Large intestine (tissue), 3 donors: ENCODE measurements around the gene WDR90. TPM values are rescaled to one million over a fixed set of nuclear protein-coding genes. Genes with fewer than 3 reads are reported as not detected.

Experiments
- DNase-seq, 2 donors: peaks; one replicate each; pipeline versions ENCODE4 v3.0.0 to v3.0.0-alpha.2; 2013
- H3K27ac ChIP-seq: one replicate; pipeline ENCODE4 v1.5.1; 2013; ENCODE audit warnings: low read length
- H3K27me3 ChIP-seq: 2 replicates; pipeline ENCODE4 v1.6.1; 2013; ENCODE audit warnings: low read length; ENCODE audit not compliant: control insufficient read depth, insufficient read depth
- H3K36me3 ChIP-seq: 2 replicates; pipeline ENCODE4 v1.6.1; 2013; ENCODE audit warnings: low read length; ENCODE audit not compliant: control insufficient read depth, insufficient read depth
- H3K4me1 ChIP-seq: one replicate; pipeline ENCODE4 v1.6.1; 2013; ENCODE audit warnings: low read length; ENCODE audit not compliant: control insufficient read depth, insufficient read depth
- H3K4me3 ChIP-seq: one replicate; pipeline ENCODE4 v1.5.1; 2013; ENCODE audit warnings: low read length
- H3K9me3 ChIP-seq: one replicate; pipeline ENCODE4 v1.6.1; 2013; ENCODE audit warnings: mild to moderate bottlenecking, low read depth, low read length, moderate library complexity; ENCODE audit not compliant: control insufficient read depth
- WGBS: methylation state at CpG from one replicate; pipeline ENCODE4 v1.1.5; 2013; ENCODE audit warnings: low lambda C conversion rate; ENCODE audit not compliant: insufficient coverage; 5-methylcytosine and 5-hydroxymethylcytosine counted together
- polyA plus RNA-seq: library from polyadenylated mRNA; unstranded; fragments of 120-200 nt; gene quantifications from one replicate; pipeline ENCODE4 v1.2.1, GENCODE V29; 2013

WDR90 gene
- polyA plus RNA-seq, 1 donor = 43.9 TPM

DNA sequence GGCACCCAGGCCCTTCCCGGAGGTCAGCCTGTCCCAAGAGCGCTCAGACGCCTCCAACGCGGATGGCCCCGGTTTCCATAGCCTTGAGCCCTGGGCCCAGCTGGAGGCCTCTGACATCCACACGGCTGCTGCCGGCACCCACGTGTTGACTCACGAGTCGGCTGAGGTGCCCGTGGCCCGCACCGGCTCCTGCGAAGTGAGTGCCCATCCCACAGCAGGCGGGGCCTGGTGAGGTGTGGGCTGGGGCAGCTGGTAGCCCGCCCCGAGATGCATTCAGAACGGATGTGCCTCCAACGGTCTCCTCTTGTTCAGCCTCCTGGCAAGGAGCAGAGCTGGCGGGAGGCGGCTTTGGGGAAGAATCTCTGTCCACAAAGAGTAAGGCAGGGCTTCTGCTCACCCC is 2.7 kb downstream of the WDR90 start:
- Histone ChIP-seq H3K36me3 (peaks cover 31% of the 10 kb centered on the region), H3K27ac (no peak overlapping the region), H3K4me1 (peaks cover 26% of the 10 kb centered on the region), H3K9me3 (peaks cover 5% of the 10 kb centered on the region), H3K4me3 (no peak overlapping the region), H3K27me3 (no peaks in the 10 kb centered on the region)
- WGBS = no CpG with 5 or more reads among the region's 22 CpGs
- DNase-seq = no peak

DNA sequence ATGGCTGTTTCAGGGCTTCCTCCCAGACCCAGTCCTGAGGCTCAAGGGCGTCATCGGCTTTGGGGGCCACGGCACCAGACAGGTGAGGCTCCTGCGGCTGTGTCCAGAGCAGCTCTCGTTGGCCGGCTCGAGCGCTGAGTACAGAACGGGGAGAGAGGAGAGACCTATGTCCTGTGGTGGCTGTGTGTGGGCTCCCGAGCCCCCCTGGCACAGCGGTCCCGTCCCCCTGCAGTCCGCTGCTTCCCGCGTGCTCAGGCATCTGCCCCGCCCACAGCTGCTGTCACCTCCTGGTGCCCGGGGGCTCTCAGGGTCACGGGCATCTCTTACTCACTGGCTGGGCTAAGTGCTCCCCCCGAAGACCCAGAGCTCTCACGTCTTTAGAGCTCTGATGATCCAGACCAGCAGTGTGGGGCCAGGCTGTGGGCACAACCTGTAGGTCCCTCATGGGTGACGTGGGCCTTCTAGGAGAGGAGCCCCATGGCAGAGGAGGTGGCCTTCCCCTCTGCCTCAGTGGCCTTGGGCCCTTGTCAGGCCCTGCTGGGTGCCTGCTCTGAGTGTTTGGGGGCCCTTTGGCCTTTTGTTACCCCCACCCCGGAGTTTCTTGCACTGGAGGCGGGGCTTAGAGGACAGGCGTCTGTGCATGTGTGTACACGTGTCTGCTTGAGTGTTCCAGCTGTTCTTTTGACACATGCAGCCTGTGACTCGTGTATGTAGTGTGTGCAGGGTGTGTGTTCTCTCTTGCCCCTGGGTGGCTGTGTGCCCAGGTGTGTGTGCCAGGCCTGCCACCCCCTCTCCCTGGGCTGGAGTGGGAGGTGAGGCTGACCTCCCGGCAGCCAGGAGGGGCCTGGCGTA is 3.5 kb downstream of the WDR90 start:
- H3K36me3 ChIP-seq = peaks cover 29% of the 10 kb centered on the region
- H3K4me1 ChIP-seq = peaks cover 18% of the 10 kb centered on the region
- DNase-seq = no peak
- H3K27me3 ChIP-seq = no peaks in the 10 kb centered on the region
- no peak overlapping the region for H3K4me3 ChIP-seq
- peaks cover 5% of the 10 kb centered on the region for H3K9me3 ChIP-seq
- no CpG with 5 or more reads among the region's 28 CpGs for WGBS
- no peak overlapping the region for H3K27ac ChIP-seq

DNA sequence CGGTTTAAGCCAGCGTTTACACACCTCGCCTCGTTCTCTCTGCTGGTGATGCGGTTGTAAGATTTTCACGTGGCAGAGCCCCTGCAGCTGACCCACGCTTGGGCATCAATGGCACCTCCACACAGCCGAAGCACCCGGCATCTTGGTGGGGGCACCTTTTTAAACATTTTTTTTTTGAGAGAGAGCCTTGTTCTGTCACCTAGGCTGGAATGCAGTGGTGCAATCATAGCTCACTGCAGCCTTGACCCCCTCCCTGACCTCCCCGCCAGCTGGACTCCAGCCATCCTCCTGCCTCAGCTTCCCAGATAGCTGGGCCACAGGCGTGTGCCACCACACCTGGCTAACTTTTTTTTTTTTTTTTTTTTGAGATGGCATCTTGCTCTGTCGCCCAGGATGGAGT is 4.9 kb downstream of the WDR90 start:
- WGBS = no CpG with 5 or more reads among the region's 12 CpGs
- H3K9me3 ChIP-seq = no peaks in the 10 kb centered on the region

DNA sequence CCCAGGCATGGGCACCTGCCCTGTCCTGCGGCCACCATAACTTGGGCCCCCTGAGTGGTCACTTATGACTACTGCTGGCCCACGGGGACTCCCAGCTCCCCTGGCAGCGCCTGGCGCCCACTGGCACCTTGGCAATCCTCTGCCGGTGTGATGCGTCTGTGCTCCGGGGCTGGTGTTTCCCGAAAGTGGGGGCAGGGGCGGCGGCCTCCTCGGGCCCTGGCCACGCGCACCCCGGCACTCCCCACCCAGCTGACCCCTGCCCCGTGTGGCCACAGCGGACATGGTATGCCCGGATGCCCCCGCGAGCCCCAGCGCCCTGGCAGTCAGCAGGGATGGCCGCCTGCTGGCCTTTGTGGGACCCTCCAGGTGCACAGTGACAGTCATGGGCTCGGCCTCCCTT is 8.3 kb downstream of the WDR90 start:
- H3K27ac ChIP-seq = no peak overlapping the region
- peaks cover under 1% of the 10 kb centered on the region for H3K9me3 ChIP-seq
- WGBS = no CpG with 5 or more reads among the region's 22 CpGs
- peaks cover 8% of the 10 kb centered on the region for H3K4me1 ChIP-seq
- H3K27me3 ChIP-seq = no peaks in the 10 kb centered on the region
- H3K4me3 ChIP-seq = no peak overlapping the region
- no peak for DNase-seq
- peaks cover 34% of the 10 kb centered on the region for H3K36me3 ChIP-seq

More for the DNA sequence above, 4.9 kb downstream of the WDR90 start:
- DNase-seq = no peak
- Histone ChIP-seq H3K4me3 (no peak overlapping the region), H3K27ac (no peak overlapping the region), H3K27me3 (no peaks in the 10 kb centered on the region), H3K36me3 (peaks cover 33% of the 10 kb centered on the region), H3K4me1 (peaks cover 6% of the 10 kb centered on the region)

DNA sequence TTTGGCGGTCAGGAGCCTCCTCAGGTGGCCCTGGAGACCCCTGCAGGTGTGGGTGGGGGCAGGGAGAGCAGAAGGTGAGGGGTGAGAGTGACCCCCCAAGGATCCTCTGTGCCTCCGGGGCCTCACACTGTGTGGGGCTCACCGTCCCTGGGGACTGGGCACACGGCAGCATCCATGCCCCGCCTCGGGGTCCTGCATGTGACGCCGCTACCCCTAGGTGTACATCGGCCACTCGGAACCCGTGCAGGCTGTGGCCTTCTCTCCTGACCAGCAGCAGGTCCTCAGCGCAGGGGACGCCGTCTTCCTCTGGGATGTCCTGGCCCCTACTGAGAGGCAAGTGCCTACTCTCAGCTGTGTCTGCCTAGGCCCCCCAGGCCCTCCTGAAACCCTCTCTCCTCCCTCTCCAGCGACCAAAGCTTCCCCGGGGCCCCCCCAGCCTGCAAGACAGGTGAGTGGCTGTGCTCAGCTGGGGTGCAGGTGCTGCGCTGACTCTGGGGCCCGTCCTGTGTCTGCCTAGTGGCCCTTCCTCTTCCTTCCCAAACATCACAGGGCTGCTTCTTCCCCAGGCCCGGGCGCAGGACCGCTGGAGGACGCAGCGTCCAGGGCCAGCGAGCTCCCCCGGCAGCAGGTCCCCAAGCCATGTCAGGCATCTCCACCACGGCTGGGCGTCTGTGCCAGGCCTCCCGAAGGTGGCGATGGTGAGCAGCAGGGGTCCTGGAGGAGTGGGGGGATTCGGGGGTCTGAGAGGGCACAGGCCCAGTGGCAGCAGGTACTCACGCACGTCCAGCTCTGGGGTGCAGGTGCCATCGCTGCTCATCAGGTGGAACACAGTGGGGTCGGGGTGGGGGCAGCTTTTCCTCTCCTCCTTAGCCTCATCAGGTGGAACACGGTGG is 9.8 kb downstream of the WDR90 start:
- H3K36me3 ChIP-seq = peaks cover 31% of the 10 kb centered on the region
- H3K4me3 ChIP-seq = no peak overlapping the region
- no peak overlapping the region for H3K27ac ChIP-seq
- H3K27me3 ChIP-seq = no peaks in the 10 kb centered on the region
- no peak for DNase-seq
- peaks cover 4% of the 10 kb centered on the region for H3K9me3 ChIP-seq
- no CpG with 5 or more reads among the region's 35 CpGs for WGBS
- H3K4me1 ChIP-seq = peaks cover 8% of the 10 kb centered on the region

DNA sequence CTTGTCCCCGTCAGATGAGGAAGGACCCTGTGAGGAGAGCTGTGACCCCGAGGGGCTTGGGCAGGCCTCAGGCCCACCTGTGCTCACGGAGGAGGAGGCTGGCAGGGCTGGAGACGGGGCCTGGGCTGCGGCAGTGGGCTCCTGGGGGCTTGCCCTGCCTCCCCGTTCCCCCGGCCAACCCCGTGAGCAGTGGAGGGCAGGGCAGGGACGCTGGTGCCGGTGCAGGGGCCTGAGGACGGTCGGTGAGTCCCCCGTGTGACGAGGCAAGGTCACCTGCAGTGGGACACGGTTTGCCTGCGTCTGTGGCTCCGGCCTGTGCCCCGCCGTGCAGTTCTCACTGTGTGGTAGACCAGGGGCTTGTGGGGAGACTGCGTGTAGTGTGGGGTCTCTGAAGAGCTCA is 10.5 kb downstream of the WDR90 start:
- Histone ChIP-seq H3K4me3 (no peak overlapping the region), H3K36me3 (peaks cover 30% of the 10 kb centered on the region), H3K9me3 (peaks cover 4% of the 10 kb centered on the region), H3K27me3 (no peaks in the 10 kb centered on the region), H3K27ac (no peak overlapping the region), H3K4me1 (peaks cover 8% of the 10 kb centered on the region)
- no peak for DNase-seq
- no CpG with 5 or more reads among the region's 20 CpGs for WGBS

DNA sequence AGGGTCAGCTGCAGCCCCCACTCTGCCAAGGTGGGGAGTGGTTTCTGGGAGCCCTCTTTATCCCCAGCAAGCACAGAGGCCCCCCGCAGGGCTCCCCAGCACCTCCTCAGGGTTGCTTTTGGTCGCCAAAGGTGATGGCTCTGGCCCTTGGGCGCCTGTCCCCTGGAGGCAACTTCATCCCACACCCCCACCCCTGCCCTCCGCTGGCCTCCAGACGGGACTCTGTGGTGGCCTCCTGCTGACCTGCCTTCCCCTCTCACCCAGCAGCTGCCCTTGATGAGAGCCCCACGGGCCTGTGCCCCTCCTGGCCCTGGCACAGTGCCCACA is 10.9 kb downstream of the WDR90 start:
- Histone ChIP-seq H3K9me3 (peaks cover 4% of the 10 kb centered on the region), H3K36me3 (peaks cover 27% of the 10 kb centered on the region), H3K4me3 (no peak overlapping the region), H3K27me3 (no peaks in the 10 kb centered on the region), H3K27ac (no peak overlapping the region), H3K4me1 (peaks cover 8% of the 10 kb centered on the region)
- DNase-seq = no peak
- no CpG with 5 or more reads among the region's 6 CpGs for WGBS

DNA sequence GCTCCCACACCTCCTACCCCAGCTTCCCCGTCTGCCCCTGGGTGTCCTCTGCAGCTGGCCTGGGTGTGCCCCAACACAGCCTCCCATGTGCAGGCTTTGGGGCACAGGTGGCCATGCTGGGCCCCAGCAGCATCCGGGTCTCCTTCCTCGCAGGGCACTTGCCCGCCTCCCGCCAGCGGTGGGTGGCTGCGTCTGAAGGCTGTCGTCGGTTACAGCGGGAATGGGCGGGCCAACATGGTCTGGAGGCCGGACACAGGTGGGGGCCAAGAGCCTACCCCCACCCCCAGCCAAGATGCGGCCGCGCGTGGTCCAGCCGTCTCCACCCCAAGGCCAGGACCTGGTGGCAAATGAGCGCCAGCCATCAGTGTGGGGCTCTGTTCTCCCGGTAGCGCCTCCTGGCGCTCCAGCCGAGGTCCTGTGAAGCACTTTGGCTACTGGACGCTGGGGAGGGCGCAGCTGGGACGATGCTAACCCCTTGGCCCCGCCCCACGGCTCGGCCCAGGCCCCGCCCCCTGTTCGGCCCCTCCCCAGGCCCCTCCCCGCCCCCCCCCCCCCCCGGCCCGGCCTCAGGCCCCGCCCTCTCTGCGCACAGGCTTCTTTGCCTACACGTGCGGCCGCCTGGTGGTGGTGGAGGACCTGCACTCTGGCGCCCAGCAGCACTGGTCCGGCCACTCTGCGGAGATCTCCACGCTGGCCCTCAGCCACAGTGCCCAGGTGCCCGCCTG is 11.5 kb downstream of the WDR90 start:
- Histone ChIP-seq H3K36me3 (peaks cover 27% of the 10 kb centered on the region), H3K9me3 (peaks cover 4% of the 10 kb centered on the region), H3K27ac (no peak overlapping the region), H3K4me1 (peaks cover 8% of the 10 kb centered on the region), H3K27me3 (no peaks in the 10 kb centered on the region), H3K4me3 (no peak overlapping the region)
- no CpG with 5 or more reads among the region's 43 CpGs for WGBS
- DNase-seq = peak; percentile 71 to 72

DNA sequence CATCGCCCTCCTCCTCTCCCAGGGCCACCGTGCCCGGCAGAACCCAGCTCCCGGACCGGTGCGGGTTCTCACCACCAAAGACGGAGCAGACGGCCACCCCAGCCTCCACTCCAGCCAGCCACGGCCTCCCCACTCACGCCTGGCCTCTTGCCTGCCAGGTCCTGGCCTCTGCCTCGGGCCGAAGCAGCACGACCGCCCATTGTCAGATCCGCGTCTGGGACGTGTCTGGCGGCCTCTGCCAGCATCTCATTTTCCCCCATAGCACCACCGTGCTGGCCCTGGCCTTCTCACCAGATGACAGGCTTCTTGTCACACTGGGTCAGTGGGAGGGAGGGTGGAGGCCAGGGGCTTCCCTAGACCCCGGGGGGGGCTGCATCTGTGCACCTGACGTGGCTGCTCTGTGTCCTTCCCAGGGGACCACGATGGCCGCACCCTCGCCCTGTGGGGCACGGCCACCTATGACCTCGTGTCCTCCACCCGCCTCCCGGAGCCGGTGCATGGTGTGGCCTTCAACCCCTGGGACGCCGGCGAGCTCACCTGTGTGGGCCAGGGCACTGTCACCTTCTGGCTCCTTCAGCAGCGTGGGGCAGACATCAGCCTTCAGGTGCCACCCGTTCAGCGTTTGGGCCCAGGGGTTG is 12.1 kb downstream of the WDR90 start:
- no peak overlapping the region for H3K4me3 ChIP-seq
- DNase-seq = no peak
- peaks cover 4% of the 10 kb centered on the region for H3K9me3 ChIP-seq
- no peaks in the 10 kb centered on the region for H3K27me3 ChIP-seq
- no CpG with 5 or more reads among the region's 35 CpGs for WGBS
- H3K4me1 ChIP-seq = peaks cover 8% of the 10 kb centered on the region
- H3K36me3 ChIP-seq = peaks cover 26% of the 10 kb centered on the region
- H3K27ac ChIP-seq = no peak overlapping the region

DNA sequence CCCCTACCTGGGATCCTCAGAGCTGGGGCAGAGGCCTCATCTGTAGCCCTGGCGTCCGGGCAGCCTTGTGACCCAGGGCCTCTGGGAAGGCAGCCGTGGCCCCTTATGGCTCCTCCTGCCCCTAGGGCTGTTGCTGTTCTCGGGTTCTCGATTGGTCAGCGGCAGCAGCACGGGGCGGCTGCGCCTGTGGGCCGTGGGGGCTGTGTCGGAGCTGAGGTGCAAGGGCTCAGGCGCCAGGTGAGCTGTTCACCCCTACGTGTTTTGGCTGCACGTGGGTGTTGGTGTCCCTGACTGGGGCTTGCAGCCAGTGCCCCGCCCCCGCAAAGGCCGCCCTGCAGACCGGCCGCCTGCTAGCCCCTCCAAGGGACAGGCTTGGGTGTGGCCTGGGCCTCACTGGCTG is 12.9 kb downstream of the WDR90 start:
- WGBS = no CpG with 5 or more reads among the region's 19 CpGs
- Histone ChIP-seq H3K36me3 (peaks cover 25% of the 10 kb centered on the region), H3K4me3 (no peak overlapping the region), H3K4me1 (peaks cover 8% of the 10 kb centered on the region), H3K9me3 (peaks cover 4% of the 10 kb centered on the region), H3K27me3 (no peaks in the 10 kb centered on the region), H3K27ac (no peak overlapping the region)
- DNase-seq = no peak
